A673 (cell line): ENCODE data around the gene PNMA8C. TPM values are rescaled to one million over a fixed set of nuclear protein-coding genes. Genes with fewer than 3 reads are reported as not detected.

Experiments
- BruUV-seq: library from RNA; stranded (reverse); fragments of 400-500 nt; replicated peaks from 2 replicates; lab custom pipeline; 2021; lab: Mats Ljungman, UMichigan
- CTCF ChIA-PET: fragments of 300-600 bp; sonication (Branson Sonifier 250); formaldehyde crosslinking; loops from one replicate; lab custom pipeline; 2022; ENCODE audit warnings: antibody characterized with exemption; lab: Charles Lee
- POLR2A ChIA-PET: fragments of 300-600 bp; sonication (Branson Sonifier 250); formaldehyde crosslinking; loops from one replicate; lab custom pipeline; 2022; ENCODE audit warnings: antibody characterized with exemption; ENCODE audit not compliant: low non-redundant PET; lab: Charles Lee
- DNase-seq: peaks from one replicate; pipeline ENCODE4 v3.0.0-alpha.2; 2015; ENCODE audit warnings: low spot score
- H3K27ac ChIP-seq: fragments of 200-600 bp; sonication (generic); 2 replicates; pipeline ENCODE4 v1.5.1; 2016; ENCODE audit warnings: mixed run types, low read depth, mild to moderate bottlenecking, mixed read lengths, antibody characterized with exemption, low read length; ENCODE audit not compliant: poor library complexity, severe bottlenecking
- H3K27me3 ChIP-seq: fragments of 200-600 bp; sonication (generic); replicated peaks from 2 replicates; pipeline ENCODE4 v1.6.1; 2017; ENCODE audit warnings: mixed run types, low read depth, mild to moderate bottlenecking, mixed read lengths, antibody characterized with exemption, low read length; ENCODE audit not compliant: insufficient read depth, poor library complexity
- H3K36me3 ChIP-seq: fragments of 200-600 bp; sonication (generic); 2 replicates; pipeline ENCODE4 v1.6.1; 2016; ENCODE audit warnings: mixed run types, mild to moderate bottlenecking, mixed read lengths, antibody characterized with exemption, low read length; ENCODE audit not compliant: insufficient read depth, poor library complexity, severe bottlenecking
- H3K4me1 ChIP-seq: fragments of 200-600 bp; sonication (generic); 2 replicates; pipeline ENCODE4 v1.6.1; 2017; ENCODE audit warnings: mixed run types, mild to moderate bottlenecking, mixed read lengths, antibody characterized with exemption, low read length; ENCODE audit not compliant: insufficient read depth, poor library complexity, severe bottlenecking
- H3K4me3 ChIP-seq: fragments of 200-600 bp; sonication (generic); 2 replicates; pipeline ENCODE4 v1.5.1; 2016; ENCODE audit warnings: low read depth, mixed run types, mild to moderate bottlenecking, mixed read lengths, low read length; ENCODE audit not compliant: poor library complexity, severe bottlenecking
- H3K9me3 ChIP-seq: fragments of 200-600 bp; sonication (generic); 2 replicates; pipeline ENCODE4 v1.6.1; 2016; ENCODE audit warnings: mixed run types, low read depth, mild to moderate bottlenecking, mixed read lengths, antibody characterized with exemption, low read length; ENCODE audit not compliant: poor library complexity, severe bottlenecking
- CTCF ChIP-seq: fragments of 300-800, 200-600 bp; sonication (generic); conservative IDR thresholded peaks from 2 replicates; pipeline ENCODE4 v1.5.1; 2017; ENCODE audit warnings: low read depth, mild to moderate bottlenecking, antibody characterized with exemption, low read length, moderate library complexity, mixed read lengths
- EZH2 ChIP-seq: fragments of 200-600 bp; sonication (generic); IDR thresholded peaks from 2 replicates; pipeline ENCODE4 v1.6.1; 2017; ENCODE audit warnings: borderline replicate concordance, low read depth, mild to moderate bottlenecking, mixed read lengths, antibody characterized with exemption, low read length; ENCODE audit not compliant: poor library complexity, severe bottlenecking
- intact Hi-C: fragments of 100-400 bp; cut with micrococcal nuclease; formaldehyde crosslinking; loops from one replicate; pipeline ENCODE4 v1.10.0; 2022; ENCODE audit not compliant: unreplicated experiment
- total RNA-seq: library from RNA; stranded (reverse); gene quantifications from 2 replicates; pipeline ENCODE4 v1.2.3, GENCODE V29; 2021

Gene PNMA8C
- total RNA-seq, 1 experiment from 2014 or later, result not detected

GRCh38 chr19:46450737-46451136 lies 22.0 kb upstream of the PNMA8C start:
- ChIA-PET CTCF (no interaction called here), POLR2A (no interaction called here)
- intact Hi-C loops, result no loop called here
- H3K27ac ChIP-seq, result no peak overlapping the region
- H3K36me3 ChIP-seq, result no peaks in the 10 kb centered on the region
- no peak for DNase-seq
- no peak overlapping the region for H3K4me3 ChIP-seq
- TF ChIP-seq EZH2, result no peak
- TF ChIP-seq CTCF, result no peak
- H3K9me3 ChIP-seq, result peaks cover 4% of the 10 kb centered on the region
- H3K4me1 ChIP-seq, result no peaks in the 10 kb centered on the region
- no peaks in the 10 kb centered on the region for H3K27me3 ChIP-seq
- no TSS peak for BruUV-seq

GRCh38 chr19:46449228-46449627 lies 20.5 kb upstream of the PNMA8C start:
- Histone ChIP-seq H3K9me3 (peaks cover 4% of the 10 kb centered on the region), H3K36me3 (no peaks in the 10 kb centered on the region), H3K27me3 (no peaks in the 10 kb centered on the region), H3K4me1 (no peaks in the 10 kb centered on the region), H3K27ac (no peak overlapping the region), H3K4me3 (no peak overlapping the region)
- TF ChIP-seq EZH2 (no peak), CTCF (no peak)
- DNase-seq, result no peak
- POLR2A ChIA-PET, result no interaction called here
- CTCF ChIA-PET, result no interaction called here
- BruUV-seq, result no TSS peak
- intact Hi-C loops, result no loop called here

GRCh38 chr19:46448601-46449000 lies 19.9 kb upstream of the PNMA8C start:
- no TSS peak for BruUV-seq
- POLR2A ChIA-PET, result interaction anchor here (0.7 kb wide), 1 partner anchor 34 kb away, joined by 4 read pairs; no protein-coding TSS in a partner anchor
- CTCF ChIA-PET, result no interaction called here

More at GRCh38 chr19:46448601-46449000, 19.9 kb upstream of the PNMA8C start:
- DNase-seq, result no peak
- TF ChIP-seq EZH2 (no peak), CTCF (no peak)
- Histone ChIP-seq H3K4me3 (no peak overlapping the region), H3K27me3 (no peaks in the 10 kb centered on the region), H3K27ac (no peak overlapping the region), H3K4me1 (no peaks in the 10 kb centered on the region), H3K9me3 (peaks cover 4% of the 10 kb centered on the region), H3K36me3 (no peaks in the 10 kb centered on the region)
- intact Hi-C loops, result no loop called here
